ENCODE results near the gene TMEM255B. TPM values are rescaled to one million over a fixed set of nuclear protein-coding genes. Genes with fewer than 3 reads are reported as not detected.

Gene TMEM255B
- total and polyA plus RNA-seq, 4 donors = 0.63 to 67.3 (median 20.4) TPM

GRCh38 chr13:113775451-113776145 lies 16.6 kb downstream of the TMEM255B start:
- H3K9me3 ChIP-seq (ENCODE audit: control insufficient read depth, low read length) = no peaks in the 10 kb centered on the region
- 90 to 91% methylated on average over 28 of the region's 28 CpGs for WGBS, 2 donors
- no peaks in the 10 kb centered on the region for H3K4me1 ChIP-seq (ENCODE audit: control insufficient read depth in 1 of 2, insufficient read depth in 2 of 2, low read length in 2 of 2)
- no peaks in the 10 kb centered on the region for H3K27me3 ChIP-seq (ENCODE audit: control insufficient read depth in 1 of 2, insufficient read depth in 2 of 2, low read length in 1 of 2)
- DNase-seq (peak in 1 of 2 donors; percentile 59), ATAC-seq (ENCODE audit: low FRiP score) (peak; percentile 21)
- H3K27ac ChIP-seq (ENCODE audit: low read depth in 1 of 2, low read length in 2 of 2) = no peak overlapping the region
- no peaks in the 10 kb centered on the region for H3K36me3 ChIP-seq (ENCODE audit: control insufficient read depth in 1 of 2, insufficient read depth in 2 of 2, low read length in 1 of 2)
- no peak overlapping the region for H3K4me3 ChIP-seq (ENCODE audit: low read length in 2 of 2)
- intact Hi-C loops (cut with DNase I) = no loop called here

- Histone ChIP-seq H3K27ac (ENCODE audit: low read depth in 1 of 2, low read length in 2 of 2) (no peak overlapping the region), H3K36me3 (ENCODE audit: control insufficient read depth in 1 of 2, insufficient read depth in 2 of 2, low read length in 1 of 2) (no peaks in the 10 kb centered on the region), H3K9me3 (ENCODE audit: control insufficient read depth, low read length) (no peaks in the 10 kb centered on the region), H3K27me3 (ENCODE audit: control insufficient read depth in 1 of 2, insufficient read depth in 2 of 2, low read length in 1 of 2) (no peaks in the 10 kb centered on the region), H3K4me3 (ENCODE audit: low read length in 2 of 2) (no peak overlapping the region), H3K4me1 (ENCODE audit: control insufficient read depth in 1 of 2, insufficient read depth in 2 of 2, low read length in 2 of 2) (no peaks in the 10 kb centered on the region)
- peak in 1 of 2 donors; percentile 59 for DNase-seq
- no peak for ATAC-seq (ENCODE audit: low FRiP score)
- WGBS, 2 donors = 77 to 78% methylated on average over 35 of the region's 35 CpGs
- intact Hi-C loops (cut with DNase I) = no loop called here
These were observed 17.5 kb downstream of the TMEM255B start for GRCh38 chr13:113776231-113777125.

GRCh38 chr13:113777311-113778260 lies 18.6 kb downstream of the TMEM255B start:
- Histone ChIP-seq H3K27me3 (ENCODE audit: control insufficient read depth in 1 of 2, insufficient read depth in 2 of 2, low read length in 1 of 2) (no peaks in the 10 kb centered on the region), H3K36me3 (ENCODE audit: control insufficient read depth in 1 of 2, insufficient read depth in 2 of 2, low read length in 1 of 2) (no peaks in the 10 kb centered on the region), H3K4me3 (ENCODE audit: low read length in 2 of 2) (no peak overlapping the region), H3K27ac (ENCODE audit: low read depth in 1 of 2, low read length in 2 of 2) (no peak overlapping the region), H3K9me3 (ENCODE audit: control insufficient read depth, low read length) (no peaks in the 10 kb centered on the region), H3K4me1 (ENCODE audit: control insufficient read depth in 1 of 2, insufficient read depth in 2 of 2, low read length in 2 of 2) (no peaks in the 10 kb centered on the region)
- intact Hi-C loops (cut with DNase I) = no loop called here
- ATAC-seq (ENCODE audit: low FRiP score) (peak; percentile 36), DNase-seq (peak in 1 of 2 donors; percentile 76)
- 32 to 35% methylated on average over 29 of the region's 29 CpGs for WGBS, 2 donors

GRCh38 chr13:113781571-113781970 lies 22.5 kb downstream of the TMEM255B start:
- ATAC-seq (ENCODE audit: low FRiP score) (no peak), DNase-seq (no peak)
- intact Hi-C loops (cut with DNase I) = no loop called here
- WGBS, 2 donors = 80 to 81% methylated on average over 2 of the region's 2 CpGs
- Histone ChIP-seq H3K4me1 (ENCODE audit: control insufficient read depth in 1 of 2, insufficient read depth in 2 of 2, low read length in 2 of 2) (no peaks in the 10 kb centered on the region), H3K27ac (ENCODE audit: low read depth in 1 of 2, low read length in 2 of 2) (no peak overlapping the region), H3K36me3 (ENCODE audit: control insufficient read depth in 1 of 2, insufficient read depth in 2 of 2, low read length in 1 of 2) (peaks cover 0 to 2% of the 10 kb centered on the region in 2 donors), H3K4me3 (ENCODE audit: low read length in 2 of 2) (no peak overlapping the region), H3K9me3 (ENCODE audit: control insufficient read depth, low read length) (no peaks in the 10 kb centered on the region), H3K27me3 (ENCODE audit: control insufficient read depth in 1 of 2, insufficient read depth in 2 of 2, low read length in 1 of 2) (no peaks in the 10 kb centered on the region)

- Histone ChIP-seq H3K36me3 (ENCODE audit: control insufficient read depth in 1 of 2, insufficient read depth in 2 of 2, low read length in 1 of 2) (peaks cover 0 to 2% of the 10 kb centered on the region in 2 donors), H3K27ac (ENCODE audit: low read depth in 1 of 2, low read length in 2 of 2) (no peak overlapping the region), H3K4me3 (ENCODE audit: low read length in 2 of 2) (no peak overlapping the region), H3K4me1 (ENCODE audit: control insufficient read depth in 1 of 2, insufficient read depth in 2 of 2, low read length in 2 of 2) (no peaks in the 10 kb centered on the region), H3K27me3 (ENCODE audit: control insufficient read depth in 1 of 2, insufficient read depth in 2 of 2, low read length in 1 of 2) (no peaks in the 10 kb centered on the region), H3K9me3 (ENCODE audit: control insufficient read depth, low read length) (no peaks in the 10 kb centered on the region)
- 75 to 83% methylated on average over 14 of the region's 14 CpGs for WGBS, 2 donors
- ATAC-seq (ENCODE audit: low FRiP score) (no peak), DNase-seq (peak; percentile 30 to 40)
- intact Hi-C loops (cut with DNase I) = no loop called here
These were observed 23.4 kb downstream of the TMEM255B start for GRCh38 chr13:113782472-113782871.

GRCh38 chr13:113783200-113783881 lies 24.3 kb downstream of the TMEM255B start:
- H3K36me3 ChIP-seq (ENCODE audit: control insufficient read depth in 1 of 2, insufficient read depth in 2 of 2, low read length in 1 of 2) = peaks cover 0 to 2% of the 10 kb centered on the region in 2 donors
- 76 to 84% methylated on average over 12 of the region's 12 CpGs for WGBS, 2 donors
- no peaks in the 10 kb centered on the region for H3K4me1 ChIP-seq (ENCODE audit: control insufficient read depth in 1 of 2, insufficient read depth in 2 of 2, low read length in 2 of 2)
- no peaks in the 10 kb centered on the region for H3K9me3 ChIP-seq (ENCODE audit: control insufficient read depth, low read length)
- H3K27ac ChIP-seq (ENCODE audit: low read depth in 1 of 2, low read length in 2 of 2) = no peak overlapping the region
- intact Hi-C loops (cut with DNase I) = no loop called here
- H3K27me3 ChIP-seq (ENCODE audit: control insufficient read depth in 1 of 2, insufficient read depth in 2 of 2, low read length in 1 of 2) = no peaks in the 10 kb centered on the region
- DNase-seq = peak in 1 of 2 donors; percentile 5
- ATAC-seq (ENCODE audit: low FRiP score) = no peak
- H3K4me3 ChIP-seq (ENCODE audit: low read length in 2 of 2) = no peak overlapping the region

- Histone ChIP-seq H3K4me1 (ENCODE audit: control insufficient read depth in 1 of 2, insufficient read depth in 2 of 2, low read length in 2 of 2) (no peaks in the 10 kb centered on the region), H3K9me3 (ENCODE audit: control insufficient read depth, low read length) (no peaks in the 10 kb centered on the region), H3K27ac (ENCODE audit: low read depth in 1 of 2, low read length in 2 of 2) (no peak overlapping the region), H3K27me3 (ENCODE audit: control insufficient read depth in 1 of 2, insufficient read depth in 2 of 2, low read length in 1 of 2) (no peaks in the 10 kb centered on the region), H3K4me3 (ENCODE audit: low read length in 2 of 2) (no peak overlapping the region), H3K36me3 (ENCODE audit: control insufficient read depth in 1 of 2, insufficient read depth in 2 of 2, low read length in 1 of 2) (peaks cover 0 to 2% of the 10 kb centered on the region in 2 donors)
- ATAC-seq (ENCODE audit: low FRiP score) (no peak), DNase-seq (peak in 1 of 2 donors; percentile 25)
- intact Hi-C loops (cut with DNase I) = no loop called here
- WGBS, 2 donors = 80% methylated on average over 10 of the region's 10 CpGs
These were observed 25.1 kb downstream of the TMEM255B start for GRCh38 chr13:113783966-113784644.
